G401.6 (cell line): ENCODE measurements around the gene NLRC5.

Experiments used
- FAIRE-seq: peaks from 2 replicates; lab custom pipeline; 2012; peaks lifted over from hg19 to GRCh38; lab: Jason Lieb, UNC

The NLRC5 gene

GRCh38 chr16:57025941-57026777 lies 36.8 kb downstream of the NLRC5 start:
- no peak for FAIRE-seq

DNA sequence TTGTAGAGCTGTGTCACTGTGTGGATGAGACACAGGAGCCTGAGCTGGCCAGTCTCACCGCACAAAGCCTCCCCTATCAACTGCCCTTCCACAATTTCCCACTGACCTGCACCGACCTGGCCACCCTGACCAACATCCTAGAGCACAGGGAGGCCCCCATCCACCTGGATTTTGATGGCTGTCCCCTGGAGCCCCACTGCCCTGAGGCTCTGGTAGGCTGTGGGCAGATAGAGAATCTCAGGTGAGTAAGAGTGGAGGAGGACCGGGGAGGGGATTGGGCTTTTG lies 37.4 kb downstream of the NLRC5 start:
- FAIRE-seq, result no peak

DNA sequence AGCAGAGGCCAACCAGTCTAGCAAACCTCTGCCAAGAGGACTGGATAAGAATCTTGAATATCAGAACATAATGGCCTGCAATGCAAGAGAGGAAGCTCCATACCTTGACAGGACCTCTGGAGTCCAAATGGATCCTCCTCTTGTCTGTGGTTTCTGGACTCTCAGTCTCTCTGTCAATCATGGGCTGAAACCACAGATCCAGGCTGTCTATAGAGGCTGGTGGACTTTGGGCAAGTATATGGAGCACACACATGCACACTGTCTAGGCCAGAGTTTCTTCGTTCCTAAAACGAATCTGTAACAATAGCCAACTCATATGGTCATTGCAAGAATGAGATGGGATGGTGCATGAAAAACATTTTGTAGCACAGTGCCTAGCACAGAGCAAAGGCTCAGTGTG lies 37.7 kb downstream of the NLRC5 start:
- FAIRE-seq, result no peak

- no peak for FAIRE-seq
These were observed 38.7 kb downstream of the NLRC5 start for GRCh38 chr16:57028086-57028485.

DNA sequence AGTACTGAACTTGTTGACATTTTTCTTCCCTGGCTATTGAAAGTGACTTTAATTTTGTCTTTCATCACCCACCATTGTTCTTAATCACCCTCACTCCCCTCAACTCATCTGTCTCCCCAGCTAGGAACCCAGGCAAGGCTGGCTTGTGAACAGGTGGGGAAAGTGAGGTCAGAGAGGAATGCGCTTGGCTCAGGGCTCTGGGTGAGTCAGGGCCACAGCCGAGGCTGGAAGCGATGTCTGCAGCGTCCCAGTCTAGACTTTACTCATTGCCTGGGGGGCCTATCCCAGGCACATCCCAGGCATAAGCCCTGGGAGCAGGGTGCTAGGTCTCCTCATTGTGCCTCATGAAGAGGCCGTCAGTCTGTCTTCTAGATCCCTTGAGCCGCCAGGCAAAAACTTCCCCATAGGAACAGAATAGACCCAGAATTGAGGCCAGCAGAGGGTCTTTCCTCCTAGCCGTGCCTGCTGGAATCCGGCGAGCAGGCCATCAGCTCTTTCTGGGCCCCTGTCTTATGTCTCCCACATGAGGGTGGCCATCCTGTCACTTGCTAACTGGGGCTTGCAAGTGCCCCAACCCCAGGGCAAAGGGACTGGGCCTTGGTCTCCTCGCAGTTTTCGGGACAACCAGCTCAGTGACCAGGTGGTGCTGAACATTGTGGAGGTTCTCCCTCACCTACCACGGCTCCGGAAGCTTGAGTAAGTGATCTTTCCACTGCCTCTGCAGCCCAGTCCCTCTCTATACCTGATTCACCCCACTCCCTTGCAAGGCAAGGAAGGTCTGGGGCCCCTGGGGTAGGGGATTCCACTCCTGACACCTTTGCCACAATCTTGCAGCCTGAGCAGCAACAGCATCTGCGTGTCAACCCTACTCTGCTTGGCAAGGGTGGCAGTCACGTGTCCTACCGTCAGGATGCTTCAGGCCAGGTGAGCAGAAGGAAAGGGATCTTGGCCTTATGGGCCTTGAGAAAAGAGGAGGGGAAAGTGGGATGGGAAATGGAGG lies 40.1 kb downstream of the NLRC5 start:
- FAIRE-seq, result no peak

GRCh38 chr16:57030346-57030902 lies 41.1 kb downstream of the NLRC5 start:
- FAIRE-seq, result no peak

DNA sequence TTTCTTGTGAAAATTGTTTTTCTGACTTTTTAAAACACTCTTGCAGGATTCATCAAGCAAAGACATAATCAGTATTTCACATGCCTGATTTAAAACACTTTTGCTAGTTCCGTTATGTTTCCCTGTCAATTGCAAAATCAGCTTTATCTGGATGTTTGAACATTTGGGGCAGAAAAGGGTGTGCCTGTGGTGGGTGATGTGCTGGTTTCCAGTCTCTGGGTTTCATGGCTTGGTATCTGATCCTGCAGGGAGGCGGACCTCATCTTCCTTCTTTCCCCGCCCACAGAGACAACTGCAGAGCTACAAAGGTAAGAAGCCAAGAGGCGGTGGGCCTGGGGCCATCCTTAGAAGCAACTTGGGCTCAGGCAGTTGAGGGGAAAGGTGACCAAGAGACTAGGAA lies 41.8 kb downstream of the NLRC5 start:
- FAIRE-seq, result no peak

DNA sequence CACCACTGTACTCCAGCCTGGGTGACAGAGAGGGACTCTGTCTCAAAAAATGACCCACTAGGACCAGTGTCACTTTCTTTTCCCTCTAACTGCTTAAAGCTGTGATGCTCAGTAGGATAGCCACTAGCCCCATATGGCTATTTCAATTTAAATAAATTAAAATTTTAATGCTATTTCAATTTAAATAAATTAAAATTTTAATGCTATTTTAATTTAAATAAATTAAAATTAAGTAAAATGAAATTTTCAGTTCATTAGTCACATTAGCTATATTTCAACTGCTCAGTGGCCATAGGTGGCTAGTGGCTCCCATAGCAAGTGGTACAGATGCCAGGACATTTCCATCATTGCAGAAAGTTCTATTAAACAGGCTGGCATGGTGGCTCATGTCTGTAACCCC lies 43.0 kb downstream of the NLRC5 start:
- no peak for FAIRE-seq

GRCh38 chr16:57032931-57033330 lies 43.6 kb downstream of the NLRC5 start:
- FAIRE-seq, result no peak

DNA sequence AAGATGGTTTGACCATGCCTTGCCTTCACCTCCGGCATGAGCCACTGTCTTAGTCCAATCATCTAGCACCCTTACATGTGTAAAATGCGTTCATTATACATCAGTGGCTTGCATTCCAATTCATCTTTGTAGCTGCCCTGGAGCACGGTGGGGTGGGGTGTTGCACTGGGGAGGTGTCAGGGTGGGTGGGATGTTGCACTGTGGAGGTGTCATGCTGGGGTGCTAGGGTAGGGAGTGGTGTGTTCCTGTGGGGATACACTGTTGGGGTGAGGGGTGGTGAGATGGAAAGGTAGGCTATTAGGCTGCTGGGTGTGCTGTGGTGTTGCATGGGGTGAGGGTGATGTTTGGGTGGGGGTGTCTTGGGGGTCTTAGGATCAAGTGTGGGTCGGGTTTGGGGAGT lies 47.0 kb downstream of the NLRC5 start:
- FAIRE-seq, result no peak

DNA sequence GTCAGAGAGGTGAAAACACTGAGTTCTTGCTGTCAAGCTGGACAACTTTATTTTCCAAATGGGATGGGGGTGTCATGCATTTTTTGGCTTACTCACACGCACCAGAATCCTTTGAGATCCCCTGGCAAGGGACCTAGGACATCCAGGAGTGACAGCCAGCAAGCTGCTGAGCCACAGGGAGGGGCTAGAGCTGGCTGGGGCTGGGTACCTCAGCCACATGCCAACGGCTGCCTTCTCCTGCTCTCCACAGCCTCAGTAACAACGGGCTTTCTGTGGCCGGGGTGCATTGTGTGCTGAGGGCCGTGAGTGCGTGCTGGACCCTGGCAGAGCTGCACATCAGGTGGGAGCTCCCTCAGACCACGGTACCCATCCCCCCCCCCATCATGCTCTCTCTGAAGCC lies 47.6 kb downstream of the NLRC5 start:
- FAIRE-seq, result no peak

GRCh38 chr16:57038166-57038565 lies 48.8 kb downstream of the NLRC5 start:
- FAIRE-seq, result no peak

- FAIRE-seq, result no peak
These were observed 49.9 kb downstream of the NLRC5 start for GRCh38 chr16:57039148-57039812.

- FAIRE-seq, result no peak
These were observed 52.1 kb downstream of the NLRC5 start for GRCh38 chr16:57041182-57042156.

DNA sequence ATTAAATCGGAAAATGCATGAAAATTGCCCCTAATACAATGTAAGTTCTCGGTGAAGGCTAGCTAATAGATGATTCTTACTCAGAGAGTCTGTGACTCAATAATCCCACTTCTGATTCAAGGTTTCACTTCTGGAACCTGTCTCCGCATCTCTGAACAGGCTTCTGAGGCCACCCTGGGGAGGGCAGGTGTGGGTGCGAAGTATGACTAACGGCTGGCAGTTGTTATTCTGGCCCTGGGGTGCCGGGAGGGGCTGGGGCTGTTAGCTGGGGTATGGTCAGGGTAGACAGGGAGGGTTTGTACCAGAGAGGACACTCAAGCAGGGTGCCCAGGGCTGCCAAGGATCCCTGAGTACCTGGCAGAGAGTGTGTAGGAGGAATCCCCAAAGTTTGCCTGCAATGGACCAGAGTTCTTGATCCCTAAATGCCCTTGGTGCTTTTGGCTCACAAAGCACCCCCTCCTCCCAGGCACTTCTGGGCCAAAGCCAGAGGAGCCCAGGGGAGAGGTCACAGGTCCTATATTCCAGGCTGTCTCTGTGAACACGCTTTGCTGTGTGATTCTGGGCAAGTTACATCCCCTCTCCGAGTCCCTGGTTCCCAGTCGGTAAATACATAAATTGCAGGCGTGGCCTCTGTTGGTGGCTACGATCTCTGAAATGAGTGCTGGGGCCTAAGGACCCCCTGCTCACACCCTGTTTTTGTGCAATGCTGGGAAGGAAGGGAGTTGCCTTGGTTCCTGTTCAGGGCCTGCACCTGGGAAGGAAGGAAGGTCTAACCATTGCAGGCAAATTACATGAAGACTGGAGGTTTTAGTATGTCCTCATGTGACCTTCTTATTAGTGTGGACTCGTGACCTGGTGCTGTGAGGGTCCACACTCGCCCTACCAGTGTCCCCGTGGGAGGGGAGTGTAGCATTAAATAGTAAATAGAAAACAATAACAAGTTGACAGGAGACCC lies 53.1 kb downstream of the NLRC5 start:
- FAIRE-seq, result no peak

- FAIRE-seq, result no peak
These were observed 53.9 kb downstream of the NLRC5 start for GRCh38 chr16:57043248-57043647.

DNA sequence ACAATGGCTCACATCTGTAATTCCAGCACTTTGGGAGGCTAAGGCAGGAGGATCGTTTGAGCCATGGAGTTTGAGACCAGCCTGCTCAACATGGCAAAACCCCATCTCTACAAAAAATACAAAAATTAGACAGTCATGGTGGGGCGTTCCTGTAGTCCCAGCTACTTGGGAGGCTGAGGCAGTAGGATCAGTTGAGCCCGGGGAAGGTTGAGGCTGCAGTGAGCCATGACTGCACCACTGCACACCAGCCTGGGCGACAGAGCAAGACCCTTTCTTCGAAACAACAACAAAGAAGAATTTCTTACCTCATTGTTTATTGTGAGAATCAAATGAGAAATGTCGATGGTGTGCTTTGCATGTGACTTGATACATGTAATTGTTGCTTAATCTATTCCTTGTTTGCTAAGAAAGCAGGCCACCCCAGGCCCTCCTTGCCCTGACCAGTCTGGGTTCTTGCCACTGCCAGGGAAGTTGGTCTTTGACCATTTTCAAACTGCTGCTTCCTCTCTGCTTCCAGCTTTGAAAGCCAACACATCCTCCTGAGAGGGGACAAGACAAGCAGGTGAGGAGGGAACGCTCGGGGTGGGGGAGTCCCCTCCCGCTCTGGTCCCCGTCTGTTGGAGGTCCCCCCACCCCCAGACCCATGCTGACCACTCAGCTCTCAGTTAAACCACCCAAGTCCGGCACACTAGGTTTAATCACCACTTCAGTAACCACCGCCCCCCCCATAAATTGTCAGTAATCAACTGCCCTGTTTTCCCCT lies 55.8 kb downstream of the NLRC5 start:
- no peak for FAIRE-seq

- FAIRE-seq, result peak; percentile 60
These were observed 56.5 kb downstream of the NLRC5 start for GRCh38 chr16:57045694-57046381.

GRCh38 chr16:57048095-57048494 lies 58.7 kb downstream of the NLRC5 start:
- FAIRE-seq, result no peak
